AML-193 (cell line): Measurements from ENCODE around the gene DERL2.
"Not testable (repeated sequence)": the region's sequence is repeated elsewhere in the genome, so short reads cannot be mapped to it uniquely, and the experiment has no call there.

Experiments used
- DNase-seq, 2 experiments: peaks; one replicate each; lab custom pipeline; 2025; lab: John Stamatoyannopoulos, UW

The DERL2 gene

DNA sequence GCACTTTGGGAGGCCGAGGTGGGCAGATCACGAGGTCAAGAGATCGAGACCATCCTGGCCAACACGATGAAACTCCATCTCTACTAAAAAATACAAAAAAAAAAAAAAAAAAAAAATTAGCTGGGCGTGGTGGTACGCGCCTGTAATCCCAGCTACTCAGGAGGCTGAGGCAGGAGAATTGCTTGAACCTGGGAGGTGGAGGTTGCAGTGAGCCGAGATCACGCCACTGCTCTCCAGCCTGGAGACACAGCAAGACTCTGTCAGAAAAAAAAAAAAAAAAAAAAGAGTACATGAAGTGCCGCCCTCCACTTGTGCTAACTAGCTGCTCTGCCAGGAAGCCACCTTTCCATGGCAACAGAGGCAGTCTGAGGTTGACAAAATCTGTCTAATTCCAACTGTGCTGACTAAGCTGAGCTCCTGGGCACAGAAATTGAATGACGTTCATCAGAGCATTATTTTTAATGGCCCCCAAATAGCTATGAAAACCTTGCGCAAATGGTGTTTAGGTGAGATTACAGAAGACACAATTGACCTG lies 50.1 kb downstream of the DERL2 start:
- not testable (repeated sequence) for DNase-seq

DNA sequence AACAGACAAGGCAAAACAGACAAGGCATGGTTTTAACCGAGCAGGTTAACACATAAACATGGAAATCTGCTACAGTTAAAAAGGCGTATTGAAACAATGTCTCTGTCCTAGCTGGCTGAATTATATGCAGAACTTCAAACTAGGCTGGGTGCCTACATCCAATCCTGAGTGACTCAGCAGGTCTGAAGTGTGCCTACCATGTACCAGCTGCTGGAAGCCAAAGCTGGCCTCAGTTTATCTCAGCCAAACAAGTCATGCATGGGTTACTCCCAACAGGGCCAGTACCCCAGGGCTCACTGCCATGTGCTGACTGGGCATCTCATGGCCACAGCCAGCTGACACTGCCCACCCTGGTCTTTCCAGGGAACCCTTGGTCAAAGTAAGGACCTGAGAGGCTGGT lies 51.0 kb downstream of the DERL2 start:
- DNase-seq = no peak

GRCh38 chr17:5431949-5432556 lies 53.9 kb downstream of the DERL2 start:
- DNase-seq = no peak

DNA sequence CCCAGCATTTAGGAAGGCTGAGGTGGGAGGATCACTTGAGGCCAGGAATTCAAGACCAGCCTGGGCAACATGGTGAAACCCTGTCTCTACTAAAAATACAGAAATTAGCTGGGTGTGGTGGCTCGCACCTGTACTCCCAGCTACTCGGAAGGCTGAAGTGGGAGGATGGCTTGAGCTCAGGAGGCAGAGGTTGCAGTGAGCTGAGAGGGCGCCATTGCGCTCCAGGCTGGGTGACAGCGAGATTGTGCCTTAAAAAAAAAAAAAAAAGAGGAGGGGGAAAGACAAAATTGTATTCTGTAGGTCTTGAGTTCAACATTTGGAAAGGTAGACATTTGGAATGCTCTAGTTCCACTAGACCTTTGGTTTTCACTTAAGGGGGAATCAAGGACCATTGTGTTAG lies 54.7 kb downstream of the DERL2 start:
- not testable (repeated sequence) for DNase-seq

GRCh38 chr17:5430413-5430999 lies 55.5 kb downstream of the DERL2 start:
- no peak for DNase-seq

GRCh38 chr17:5429191-5429887 lies 56.6 kb downstream of the DERL2 start:
- DNase-seq = no peak

- DNase-seq = no peak
Measured at GRCh38 chr17:5425826-5426225, 60.2 kb downstream of the DERL2 start.

DNA sequence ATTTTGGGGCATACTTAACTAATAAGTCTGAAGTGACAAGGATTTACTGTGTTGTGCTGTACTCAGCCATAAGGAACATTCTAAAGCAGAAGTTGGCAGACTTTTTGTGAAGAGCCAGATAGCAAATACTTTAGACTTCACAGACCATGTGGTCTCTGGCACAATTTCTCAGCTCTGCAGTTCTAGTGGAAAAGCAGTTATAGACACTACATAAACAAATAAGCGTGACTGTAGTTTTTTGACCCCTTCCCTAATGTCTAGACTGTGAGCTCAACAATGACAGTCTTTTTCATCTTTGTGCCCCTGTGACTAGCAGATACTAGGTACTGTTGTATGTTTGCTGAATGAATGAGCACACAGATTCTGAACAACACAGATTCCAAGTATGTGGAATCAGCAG lies 61.1 kb downstream of the DERL2 start:
- no peak for DNase-seq

DNA sequence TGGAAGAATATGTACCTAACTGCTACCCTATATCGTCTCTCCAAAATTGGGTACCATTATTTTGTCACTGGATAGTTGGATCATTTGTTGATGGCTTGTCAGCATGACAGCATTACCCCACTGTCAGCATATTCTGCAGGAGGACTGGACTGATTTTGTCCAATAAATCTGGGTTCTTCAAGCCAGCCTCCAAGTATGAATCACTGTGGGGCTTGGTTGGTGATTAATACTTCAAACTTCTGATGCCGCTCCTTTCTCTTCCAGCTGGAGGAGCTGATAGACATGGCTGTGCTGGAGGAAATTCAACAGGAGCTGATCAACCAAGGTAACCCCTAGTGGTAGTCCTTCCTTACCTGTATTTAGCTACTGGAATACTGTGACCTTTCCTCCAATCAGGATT lies 63.5 kb downstream of the DERL2 start:
- no peak for DNase-seq
